NCI-H2171 (cell line): ENCODE results near the gene UBE2D1.

Experiments
- DNase-seq: peaks from one replicate; lab custom pipeline; 2025; lab: John Stamatoyannopoulos, UW

UBE2D1 gene

GRCh38 chr10:58341422-58341821 lies 6.6 kb downstream of the UBE2D1 start:
- no peak for DNase-seq

GRCh38 chr10:58341947-58342346 lies 7.1 kb downstream of the UBE2D1 start:
- DNase-seq: no peak

GRCh38 chr10:58347967-58348366 lies 13.2 kb downstream of the UBE2D1 start:
- DNase-seq: no peak

GRCh38 chr10:58348571-58349033 lies 13.8 kb downstream of the UBE2D1 start:
- no peak for DNase-seq

GRCh38 chr10:58350023-58350422 lies 15.2 kb downstream of the UBE2D1 start:
- no peak for DNase-seq

GRCh38 chr10:58350619-58351323 lies 16.0 kb downstream of the UBE2D1 start:
- no peak for DNase-seq

GRCh38 chr10:58351616-58352578 lies 17.1 kb downstream of the UBE2D1 start:
- no peak for DNase-seq

GRCh38 chr10:58352956-58353610 lies 18.3 kb downstream of the UBE2D1 start:
- DNase-seq: no peak

GRCh38 chr10:58356756-58357155 lies 21.9 kb downstream of the UBE2D1 start:
- DNase-seq: no peak

- no peak for DNase-seq
These were observed 23.6 kb downstream of the UBE2D1 start for GRCh38 chr10:58358314-58358933.

- no peak for DNase-seq
These were observed 24.1 kb downstream of the UBE2D1 start for GRCh38 chr10:58358947-58359346.

- DNase-seq: no peak
These were observed 24.7 kb downstream of the UBE2D1 start for GRCh38 chr10:58359541-58359940.

GRCh38 chr10:58360412-58361004 lies 25.7 kb downstream of the UBE2D1 start:
- DNase-seq: no peak

- DNase-seq: no peak
These were observed 26.5 kb downstream of the UBE2D1 start for GRCh38 chr10:58361353-58361752.

GRCh38 chr10:58362027-58362789 lies 27.4 kb downstream of the UBE2D1 start:
- DNase-seq: no peak

- no peak for DNase-seq
These were observed 32.3 kb downstream of the UBE2D1 start for GRCh38 chr10:58367069-58367468.

GRCh38 chr10:58371473-58371872 lies 36.7 kb downstream of the UBE2D1 start:
- no peak for DNase-seq

- no peak for DNase-seq
These were observed 38.0 kb downstream of the UBE2D1 start for GRCh38 chr10:58372607-58373441.

- DNase-seq: no peak
These were observed 38.6 kb downstream of the UBE2D1 start for GRCh38 chr10:58373442-58373827.

GRCh38 chr10:58382489-58382995 lies 47.7 kb downstream of the UBE2D1 start:
- no peak for DNase-seq
